Stimulated activated CD8-positive, alpha-beta memory T cell treated with anti-CD3 and anti-CD28 coated beads, Interleukin-7, amount 100 ng/mL, for 24 hours (primary cell): ENCODE measurements around the gene TENM4.

Experiments
- DNase-seq: peaks from one replicate; pipeline ENCODE4 v3.0.0-alpha.2; 2020; ENCODE audit warnings: low read depth

The TENM4 gene

GRCh38 chr11:78786086-78786485, 654.7 kb downstream of the TENM4 start:
- no peak for DNase-seq

DNA sequence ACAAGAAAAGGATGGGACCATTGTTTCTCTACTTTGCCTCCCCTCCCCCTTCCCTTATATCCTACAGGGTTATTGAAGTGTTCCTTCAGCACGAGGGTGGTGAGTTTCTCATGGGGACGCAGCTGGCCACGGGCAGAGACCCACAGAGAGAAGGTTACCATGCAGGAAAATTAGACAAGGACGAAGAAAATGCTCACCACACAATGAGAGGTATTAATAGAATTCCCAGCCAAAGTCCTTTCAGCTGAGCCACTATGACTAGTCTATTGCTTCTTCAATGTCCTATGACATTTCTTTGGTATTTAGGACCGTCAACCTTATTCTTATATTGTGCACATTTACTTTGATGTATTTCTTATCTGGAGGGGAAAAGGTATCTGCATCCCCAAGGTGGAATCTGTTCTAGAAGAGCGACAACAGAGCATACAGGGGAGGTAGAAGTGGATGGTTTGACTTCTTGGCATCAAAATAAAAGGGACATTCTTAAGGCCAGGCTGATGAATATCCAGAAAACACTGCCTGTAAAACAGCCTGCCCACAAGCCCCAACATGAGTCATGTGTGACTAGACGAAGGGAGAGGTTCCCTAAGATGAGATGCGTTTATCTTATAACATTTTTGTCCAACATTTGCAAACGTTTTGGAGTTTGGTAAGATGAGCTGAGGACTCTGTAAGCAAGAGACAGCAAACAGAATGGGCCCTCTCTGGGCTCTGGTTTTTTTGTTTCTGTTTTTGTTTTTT, 656.3 kb downstream of the TENM4 start:
- no peak for DNase-seq

DNA sequence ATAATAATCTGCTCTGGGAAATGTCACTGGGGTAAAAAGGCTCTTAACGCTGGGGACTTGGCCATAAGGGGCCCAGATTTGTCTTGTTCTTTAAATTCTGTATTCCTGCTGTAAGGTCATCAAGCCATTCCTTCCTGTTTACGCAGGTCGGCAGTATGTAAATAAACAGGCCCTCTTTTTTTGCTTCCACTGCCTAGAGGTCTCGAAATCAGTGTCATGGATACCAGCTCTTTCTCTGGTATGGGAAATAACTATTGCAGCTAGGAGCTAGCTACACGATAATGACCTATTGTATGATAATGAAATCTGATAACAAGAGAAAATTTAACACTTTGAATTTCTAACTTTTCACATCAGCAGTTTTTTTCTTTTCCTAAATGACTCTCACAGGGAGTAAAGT, 657.0 kb downstream of the TENM4 start:
- no peak for DNase-seq

DNA sequence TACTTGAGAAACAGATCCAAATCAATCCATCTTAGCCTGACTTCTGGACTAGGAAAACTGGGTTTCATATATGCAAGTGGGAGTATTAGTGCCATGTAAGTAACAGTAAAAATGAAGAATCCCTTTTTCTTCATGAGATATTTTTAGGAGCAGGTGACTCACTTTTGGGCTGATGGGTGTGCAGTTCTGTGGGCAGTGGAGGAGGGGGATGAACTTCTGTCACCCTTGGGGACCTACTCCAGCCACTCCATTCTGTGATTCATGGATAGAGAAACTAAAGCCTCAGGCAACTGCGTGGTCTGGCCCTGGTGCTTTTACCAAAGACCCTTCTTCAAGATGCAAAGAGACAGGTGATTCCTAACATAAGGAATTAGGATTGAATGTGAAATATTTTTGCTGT, 657.5 kb downstream of the TENM4 start:
- no peak for DNase-seq

- DNase-seq = no peak
Observed at GRCh38 chr11:78782725-78783124, 658.1 kb downstream of the TENM4 start.

DNA sequence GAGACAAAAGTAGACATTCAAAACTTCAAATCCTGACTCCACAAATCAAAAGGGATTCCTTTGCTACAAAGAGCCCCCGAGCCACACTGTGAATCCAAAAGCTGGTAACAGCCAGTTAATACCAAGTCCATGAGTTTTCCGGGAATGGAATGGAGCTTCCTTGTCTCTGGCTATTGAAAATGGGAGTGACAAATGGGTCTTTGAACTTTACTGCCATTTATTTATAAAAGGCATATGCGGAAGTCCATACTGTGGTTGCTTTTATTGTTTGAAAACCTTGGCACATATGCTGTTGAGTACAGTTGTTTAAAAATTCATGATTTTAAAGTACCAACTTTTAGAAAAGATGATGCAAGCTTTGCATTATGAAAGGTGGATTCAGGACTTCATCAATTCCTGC, 659.9 kb downstream of the TENM4 start:
- no peak for DNase-seq

GRCh38 chr11:78773492-78773891, 667.3 kb downstream of the TENM4 start:
- DNase-seq = no peak

GRCh38 chr11:78773077-78773476, 667.8 kb downstream of the TENM4 start:
- DNase-seq = no peak

DNA sequence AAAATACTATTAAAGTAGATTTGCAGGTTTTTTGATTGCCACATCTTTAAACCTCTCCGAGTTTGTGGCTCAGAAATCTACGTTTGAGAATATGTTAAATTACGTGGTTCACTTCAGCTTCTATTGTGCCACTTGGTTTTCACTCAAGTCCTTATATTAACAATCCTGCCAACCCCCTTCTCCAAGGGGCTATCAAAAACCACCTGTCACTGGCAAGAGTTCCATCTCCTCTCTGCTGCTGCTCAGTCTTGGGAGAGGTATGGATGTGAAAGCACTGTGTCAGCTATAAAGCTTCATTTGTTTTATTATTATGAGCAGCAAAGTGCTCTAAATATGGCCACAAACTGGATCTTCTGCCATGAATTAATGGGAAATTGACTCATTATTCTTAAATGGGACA, 668.6 kb downstream of the TENM4 start:
- no peak for DNase-seq

- no peak for DNase-seq
Observed at GRCh38 chr11:78770931-78771330, 669.9 kb downstream of the TENM4 start.

DNA sequence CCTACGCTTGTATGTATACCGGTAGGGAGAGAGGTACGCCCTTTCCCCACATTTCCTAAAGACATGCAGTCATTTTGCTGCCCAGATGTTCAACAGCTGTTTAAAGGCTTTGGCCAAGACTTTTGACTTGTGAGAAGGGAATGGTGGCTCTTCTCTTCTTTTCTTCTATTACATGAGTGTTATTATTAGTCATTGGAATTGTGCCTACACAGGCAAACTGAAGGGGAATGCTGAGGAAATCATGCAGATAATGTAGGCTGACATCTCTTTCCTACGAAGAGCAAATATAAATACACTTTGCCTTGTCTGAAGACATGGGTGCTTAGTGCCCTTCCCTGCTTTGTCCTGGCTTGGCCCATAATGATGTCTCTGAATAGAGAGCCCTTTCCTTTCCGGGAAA, 671.9 kb downstream of the TENM4 start:
- no peak for DNase-seq

DNA sequence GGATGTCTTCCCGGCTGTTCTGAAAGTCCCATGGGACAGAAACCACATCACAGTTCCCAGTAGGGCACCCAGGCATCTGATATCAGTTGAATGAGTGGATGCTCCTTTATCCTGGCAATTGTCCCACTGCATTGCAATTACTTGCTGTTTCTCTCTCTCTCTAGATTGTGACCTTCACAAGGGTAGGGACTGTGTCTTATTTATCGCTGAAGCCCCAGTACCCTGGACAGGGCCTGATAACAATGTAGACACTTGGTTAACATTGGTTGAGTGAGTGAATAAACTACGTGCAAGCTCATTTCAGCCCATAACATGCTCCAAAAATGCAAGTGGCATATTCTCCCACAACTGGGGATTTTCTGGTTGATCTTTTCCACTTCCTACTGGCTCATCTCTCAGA, 672.5 kb downstream of the TENM4 start:
- DNase-seq = no peak

- no peak for DNase-seq
Observed at GRCh38 chr11:78767027-78767932, 673.5 kb downstream of the TENM4 start.

GRCh38 chr11:78764946-78765345, 675.9 kb downstream of the TENM4 start:
- no peak for DNase-seq

DNA sequence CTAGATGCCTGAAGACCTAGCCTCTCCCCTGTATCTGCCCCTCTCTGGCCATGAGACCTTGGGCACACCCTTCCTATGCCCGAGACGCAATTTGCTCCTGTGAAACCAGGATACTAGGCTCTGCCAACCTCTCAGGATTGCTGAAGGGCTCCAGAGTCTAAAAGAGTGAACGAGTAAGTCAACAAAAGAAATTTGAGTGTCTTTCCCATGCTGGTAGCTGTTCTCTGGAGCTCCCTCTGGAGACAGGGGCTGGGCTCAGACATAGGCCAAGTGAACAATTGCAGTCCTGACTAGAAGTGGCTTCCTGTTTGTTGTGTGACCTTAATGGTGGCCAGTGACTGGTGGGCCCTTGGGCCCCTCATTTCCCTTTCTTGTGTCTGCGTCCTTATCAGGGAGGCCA, 677.2 kb downstream of the TENM4 start:
- DNase-seq = no peak

- DNase-seq = no peak
Observed at GRCh38 chr11:78762105-78762504, 678.7 kb downstream of the TENM4 start.

DNA sequence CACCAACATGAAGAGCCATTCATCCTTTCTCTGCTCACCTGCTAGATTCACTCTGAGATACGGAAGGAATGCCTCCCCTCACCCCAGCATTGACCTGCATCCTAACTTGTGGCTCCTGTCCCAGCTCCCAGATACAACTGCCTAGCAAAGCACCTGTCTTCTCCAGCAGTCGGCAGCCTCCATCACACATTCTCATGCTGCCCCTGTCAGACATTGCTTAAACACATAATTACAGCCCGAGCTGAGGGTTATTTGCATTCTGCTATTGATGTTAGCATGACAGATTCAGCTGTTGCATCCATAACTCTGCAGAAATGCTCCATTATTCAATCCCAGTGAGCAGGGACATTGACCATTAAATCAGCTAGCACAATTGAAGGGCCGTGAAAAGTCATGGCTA, 681.8 kb downstream of the TENM4 start:
- DNase-seq = no peak

GRCh38 chr11:78753297-78753696, 687.5 kb downstream of the TENM4 start:
- DNase-seq = no peak

DNA sequence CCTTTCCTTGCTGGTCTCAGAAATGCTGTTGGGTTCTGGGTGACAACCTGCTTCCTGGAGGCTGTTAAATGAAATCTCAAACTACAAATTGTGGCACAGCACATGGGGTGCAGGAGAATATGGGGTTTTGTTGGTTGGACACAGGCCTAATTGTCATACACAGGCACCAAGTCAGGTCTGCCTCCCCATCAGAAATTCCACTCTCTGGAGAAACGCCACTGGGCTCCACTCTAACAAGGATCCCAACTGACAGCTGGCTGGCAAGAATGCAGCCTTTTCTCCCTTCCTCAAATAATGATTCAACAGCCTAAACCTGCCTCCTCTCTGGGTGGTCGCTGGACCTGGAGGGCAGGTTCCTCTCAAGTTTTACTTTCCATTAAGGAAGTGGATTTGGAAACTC, 688.3 kb downstream of the TENM4 start:
- DNase-seq = no peak

DNA sequence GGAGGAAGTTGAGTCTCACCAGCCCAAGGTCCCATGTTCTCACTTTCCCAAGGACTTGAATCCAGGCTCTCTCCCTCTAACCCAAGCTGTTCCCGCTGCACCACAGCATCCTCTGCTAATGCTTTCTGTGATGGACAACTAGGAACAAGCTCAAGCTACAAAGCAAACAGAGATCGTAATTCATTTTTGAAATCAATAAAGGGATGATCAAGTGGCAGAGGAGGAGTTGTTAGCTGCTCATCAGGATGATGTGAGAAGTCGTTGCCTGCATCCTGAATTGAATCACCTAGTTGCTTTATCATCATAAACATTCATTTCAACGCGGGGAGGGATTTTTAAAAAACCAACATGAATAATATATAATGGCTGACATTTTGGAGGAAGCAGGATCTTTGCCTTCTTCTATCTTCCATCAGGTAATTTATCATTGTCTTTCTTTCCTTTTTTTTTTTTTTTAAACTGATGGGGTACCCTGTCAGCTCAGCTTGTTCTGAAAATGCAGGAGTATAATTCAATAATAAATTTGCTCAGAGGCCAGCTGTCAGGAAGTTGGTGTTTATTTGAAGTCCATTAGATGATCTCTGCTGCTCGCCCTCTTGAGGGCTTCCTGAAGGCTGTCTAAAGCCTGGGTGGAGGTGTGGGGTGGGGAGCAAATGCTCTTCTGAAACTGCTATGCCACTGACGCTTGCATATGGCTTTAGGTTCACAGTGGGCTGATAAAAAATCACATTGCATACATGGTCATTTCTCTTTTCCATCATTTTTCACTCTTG, 691.7 kb downstream of the TENM4 start:
- DNase-seq = no peak

GRCh38 chr11:78744949-78745348, 695.9 kb downstream of the TENM4 start:
- DNase-seq = no peak

- no peak for DNase-seq
Observed at GRCh38 chr11:78744202-78744601, 696.6 kb downstream of the TENM4 start.

DNA sequence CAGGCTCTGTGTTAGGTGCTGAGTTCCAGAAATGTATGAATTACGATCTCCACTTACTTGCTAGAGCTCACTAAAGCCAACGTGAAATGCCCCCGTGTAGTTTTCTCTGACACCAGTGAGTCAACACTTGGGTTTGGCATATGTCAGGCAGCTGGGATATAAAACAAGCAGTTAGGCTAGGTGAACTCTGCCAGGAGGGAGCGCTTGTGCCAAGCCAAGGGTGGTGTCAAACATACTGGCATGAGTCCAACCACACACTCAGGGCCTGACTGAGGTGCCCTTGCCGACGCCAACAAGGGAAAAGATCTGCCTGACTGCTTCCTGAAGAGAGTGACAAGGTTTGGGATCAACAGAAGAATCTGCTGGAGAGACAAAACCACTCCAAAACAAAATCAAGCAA, 698.4 kb downstream of the TENM4 start:
- no peak for DNase-seq
